ENCODE results near the gene CAPZB. TPM values are rescaled to one million over a fixed set of nuclear protein-coding genes. Genes with fewer than 3 reads are reported as not detected.

Gene CAPZB
- total RNA-seq, 1 experiment from 2014 or later: 491 TPM

DNA sequence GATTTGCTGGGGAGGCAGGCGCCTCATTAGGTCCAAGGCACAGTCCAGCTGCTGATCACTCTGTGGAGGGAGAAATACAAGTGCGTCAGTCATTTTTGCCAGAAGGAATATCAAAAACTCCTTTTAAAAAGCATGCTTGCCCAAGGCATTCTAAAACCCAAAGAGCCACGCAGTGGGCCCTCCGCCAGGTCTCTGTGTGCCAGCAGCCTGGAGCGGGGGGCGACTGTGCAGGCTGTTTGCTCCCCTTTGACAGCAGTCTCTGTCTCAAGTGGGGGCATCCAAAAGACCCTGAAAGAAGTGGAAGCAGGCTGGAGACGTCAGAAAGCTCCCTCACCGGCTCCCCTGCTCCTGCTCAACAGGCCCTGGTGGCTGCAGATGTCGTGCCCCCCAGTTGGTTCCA lies 65.6 kb downstream of the CAPZB start:
- H3K4me1 ChIP-seq (ENCODE audit: control insufficient read depth, insufficient read depth, low read length): peaks cover 29% of the 10 kb centered on the region
- CTCF ChIA-PET: no interaction called here
- BruUV-seq (replicated peaks): no TSS peak
- peak overlapping the region; percentile 11 for H3K27ac ChIP-seq (ENCODE audit: low read length)
- peaks cover 4% of the 10 kb centered on the region; the same call in 1 of the 2 replicates for H3K36me3 ChIP-seq (ENCODE audit: control insufficient read depth, insufficient read depth, low read length)
- POLR2A ChIA-PET: no interaction called here
- H3K9me3 ChIP-seq (ENCODE audit: control insufficient read depth, insufficient read depth, low read depth, low read length): no peaks in the 10 kb centered on the region
- intact Hi-C loops (cut with micrococcal nuclease; ENCODE audit: unreplicated experiment) (no loop called here), in situ Hi-C loops (cut with HindIII; ENCODE audit: low pct_unique_long_range_greater_than_20kb, low sequenced_read_pairs) (no loop called here)
- TF ChIP-seq, protein P1, sequence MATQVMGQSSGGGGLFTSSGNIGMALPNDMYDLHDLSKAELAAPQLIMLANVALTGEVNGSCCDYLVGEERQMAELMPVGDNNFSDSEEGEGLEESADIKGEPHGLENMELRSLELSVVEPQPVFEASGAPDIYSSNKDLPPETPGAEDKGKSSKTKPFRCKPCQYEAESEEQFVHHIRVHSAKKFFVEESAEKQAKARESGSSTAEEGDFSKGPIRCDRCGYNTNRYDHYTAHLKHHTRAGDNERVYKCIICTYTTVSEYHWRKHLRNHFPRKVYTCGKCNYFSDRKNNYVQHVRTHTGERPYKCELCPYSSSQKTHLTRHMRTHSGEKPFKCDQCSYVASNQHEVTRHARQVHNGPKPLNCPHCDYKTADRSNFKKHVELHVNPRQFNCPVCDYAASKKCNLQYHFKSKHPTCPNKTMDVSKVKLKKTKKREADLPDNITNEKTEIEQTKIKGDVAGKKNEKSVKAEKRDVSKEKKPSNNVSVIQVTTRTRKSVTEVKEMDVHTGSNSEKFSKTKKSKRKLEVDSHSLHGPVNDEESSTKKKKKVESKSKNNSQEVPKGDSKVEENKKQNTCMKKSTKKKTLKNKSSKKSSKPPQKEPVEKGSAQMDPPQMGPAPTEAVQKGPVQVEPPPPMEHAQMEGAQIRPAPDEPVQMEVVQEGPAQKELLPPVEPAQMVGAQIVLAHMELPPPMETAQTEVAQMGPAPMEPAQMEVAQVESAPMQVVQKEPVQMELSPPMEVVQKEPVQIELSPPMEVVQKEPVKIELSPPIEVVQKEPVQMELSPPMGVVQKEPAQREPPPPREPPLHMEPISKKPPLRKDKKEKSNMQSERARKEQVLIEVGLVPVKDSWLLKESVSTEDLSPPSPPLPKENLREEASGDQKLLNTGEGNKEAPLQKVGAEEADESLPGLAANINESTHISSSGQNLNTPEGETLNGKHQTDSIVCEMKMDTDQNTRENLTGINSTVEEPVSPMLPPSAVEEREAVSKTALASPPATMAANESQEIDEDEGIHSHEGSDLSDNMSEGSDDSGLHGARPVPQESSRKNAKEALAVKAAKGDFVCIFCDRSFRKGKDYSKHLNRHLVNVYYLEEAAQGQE (IDR thresholded peaks at IDR 0.05; ENCODE audit: insufficient read depth in 1 of 2, low read depth in 2 of 2, low read length in 1 of 2): no peak
- TF ChIP-seq TCF7L2 (IDR thresholded peaks at IDR 0.05; ENCODE audit: low read depth, low read length) (no peak), SIN3A (IDR thresholded peaks at IDR 0.05; ENCODE audit: borderline replicate concordance, insufficient read depth, low read depth, low read length) (no peak), POLR2AphosphoS5 (IDR thresholded peaks at IDR 0.05; ENCODE audit: low read depth, low read length) (no peak)
- TF ChIP-seq, protein P2, sequence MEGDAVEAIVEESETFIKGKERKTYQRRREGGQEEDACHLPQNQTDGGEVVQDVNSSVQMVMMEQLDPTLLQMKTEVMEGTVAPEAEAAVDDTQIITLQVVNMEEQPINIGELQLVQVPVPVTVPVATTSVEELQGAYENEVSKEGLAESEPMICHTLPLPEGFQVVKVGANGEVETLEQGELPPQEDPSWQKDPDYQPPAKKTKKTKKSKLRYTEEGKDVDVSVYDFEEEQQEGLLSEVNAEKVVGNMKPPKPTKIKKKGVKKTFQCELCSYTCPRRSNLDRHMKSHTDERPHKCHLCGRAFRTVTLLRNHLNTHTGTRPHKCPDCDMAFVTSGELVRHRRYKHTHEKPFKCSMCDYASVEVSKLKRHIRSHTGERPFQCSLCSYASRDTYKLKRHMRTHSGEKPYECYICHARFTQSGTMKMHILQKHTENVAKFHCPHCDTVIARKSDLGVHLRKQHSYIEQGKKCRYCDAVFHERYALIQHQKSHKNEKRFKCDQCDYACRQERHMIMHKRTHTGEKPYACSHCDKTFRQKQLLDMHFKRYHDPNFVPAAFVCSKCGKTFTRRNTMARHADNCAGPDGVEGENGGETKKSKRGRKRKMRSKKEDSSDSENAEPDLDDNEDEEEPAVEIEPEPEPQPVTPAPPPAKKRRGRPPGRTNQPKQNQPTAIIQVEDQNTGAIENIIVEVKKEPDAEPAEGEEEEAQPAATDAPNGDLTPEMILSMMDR (IDR thresholded peaks at IDR 0.05): no peak
- no peaks in the 10 kb centered on the region for H3K27me3 ChIP-seq (ENCODE audit: control insufficient read depth, insufficient read depth, low read length)
- H3K4me3 ChIP-seq (ENCODE audit: low read depth in 2 of 2, low read length in 2 of 2): no peak overlapping the region
- no peak for ATAC-seq
- DNase-seq (ENCODE audit: low read depth, low spot score): no peak

DNA sequence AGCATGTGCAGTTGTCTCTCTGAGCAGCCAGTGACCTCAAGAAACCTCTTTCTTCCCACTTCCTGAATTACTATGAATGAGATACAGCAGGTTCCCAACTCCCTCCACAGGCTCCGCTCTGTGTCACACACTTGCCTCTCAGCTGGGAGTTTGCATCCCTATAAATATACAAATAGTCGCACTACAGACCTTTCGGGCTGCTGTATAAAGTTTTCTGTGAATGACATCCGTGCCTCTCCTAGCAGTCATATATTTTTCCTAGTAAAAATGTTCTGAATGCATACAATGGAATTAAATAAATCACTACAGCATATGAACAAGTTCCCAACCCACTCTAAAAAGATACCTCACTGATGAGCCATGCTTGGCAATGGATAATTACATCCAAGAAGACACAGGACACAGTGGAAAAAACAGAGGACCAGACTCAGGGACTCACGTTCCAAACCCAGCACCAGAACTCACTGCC lies 66.8 kb downstream of the CAPZB start:
- in situ Hi-C loops (cut with HindIII; ENCODE audit: low pct_unique_long_range_greater_than_20kb, low sequenced_read_pairs) (no loop called here), intact Hi-C loops (cut with micrococcal nuclease; ENCODE audit: unreplicated experiment) (no loop called here)
- Histone ChIP-seq H3K27ac (ENCODE audit: low read length) (no peak overlapping the region), H3K27me3 (ENCODE audit: control insufficient read depth, insufficient read depth, low read length) (no peaks in the 10 kb centered on the region), H3K4me1 (ENCODE audit: control insufficient read depth, insufficient read depth, low read length) (peaks cover 35% of the 10 kb centered on the region), H3K4me3 (ENCODE audit: low read depth in 2 of 2, low read length in 2 of 2) (no peak overlapping the region), H3K36me3 (ENCODE audit: control insufficient read depth, insufficient read depth, low read length) (peaks cover 4% of the 10 kb centered on the region; the same call in 1 of the 2 replicates), H3K9me3 (ENCODE audit: control insufficient read depth, insufficient read depth, low read depth, low read length) (no peaks in the 10 kb centered on the region)
- DNase-seq (ENCODE audit: low read depth, low spot score) (no peak), ATAC-seq (no peak)
- TSS peak; percentile 33 for BruUV-seq (replicated peaks)
- POLR2A ChIA-PET: no interaction called here
- TF ChIP-seq SIN3A (IDR thresholded peaks at IDR 0.05; ENCODE audit: borderline replicate concordance, insufficient read depth, low read depth, low read length) (no peak), POLR2AphosphoS5 (IDR thresholded peaks at IDR 0.05; ENCODE audit: low read depth, low read length) (no peak), TCF7L2 (IDR thresholded peaks at IDR 0.05; ENCODE audit: low read depth, low read length) (no peak)
- TF ChIP-seq, protein P1 (IDR thresholded peaks at IDR 0.05; ENCODE audit: insufficient read depth in 1 of 2, low read depth in 2 of 2, low read length in 1 of 2): no peak
- TF ChIP-seq, protein P2 (IDR thresholded peaks at IDR 0.05): no peak
- CTCF ChIA-PET: no interaction called here
